Activated B cell treated with CpG ODN at 0.5 μM for 24 hours (primary cell): ENCODE data around the gene VPS54. TPM values are rescaled to one million over a fixed set of nuclear protein-coding genes. Genes with fewer than 3 reads are reported as not detected.

Source experiments
- ATAC-seq: fragments of 200-7000 bp; cut with Tn5 transposase; one replicate; pipeline ENCODE4 v1.10.0; 2021; ENCODE audit warnings: low read depth, mild to moderate bottlenecking, moderate library complexity
- CTCF ChIA-PET: fragments of 350-600 bp; sonication (Branson Sonifier 250); formaldehyde crosslinking; loops from one replicate; lab custom pipeline; 2021; ENCODE audit warnings: antibody characterized with exemption; lab: Charles Lee
- POLR2A ChIA-PET: fragments of 350-600 bp; sonication (Branson Sonifier 250); formaldehyde crosslinking; loops from one replicate; lab custom pipeline; 2021; ENCODE audit warnings: antibody characterized with exemption; lab: Charles Lee
- DNase-seq: peaks from one replicate; pipeline ENCODE4 v3.0.0; 2022
- H3K27ac Mint-ChIP-seq: one replicate; pipeline ENCODE4 v1.8.0; 2020; ENCODE audit warnings: mixed read lengths
- H3K27me3 Mint-ChIP-seq: one replicate; pipeline ENCODE4 v1.8.0; 2021; ENCODE audit warnings: mixed read lengths
- H3K36me3 Mint-ChIP-seq: one replicate; pipeline ENCODE4 v1.8.0; 2021; ENCODE audit warnings: low read depth, mixed read lengths
- H3K4me1 Mint-ChIP-seq: one replicate; pipeline ENCODE4 v1.8.0; 2021; ENCODE audit warnings: mixed read lengths
- H3K4me3 Mint-ChIP-seq: one replicate; pipeline ENCODE4 v1.8.0; 2020; ENCODE audit warnings: mild to moderate bottlenecking, mixed read lengths
- H3K9me3 Mint-ChIP-seq: one replicate; pipeline ENCODE4 v1.8.0; 2020; ENCODE audit warnings: mixed read lengths
- intact Hi-C: fragments of 100-400 bp; cut with micrococcal nuclease; formaldehyde crosslinking; loops from one replicate; pipeline ENCODE4 v1.15.1; 2024
- total RNA-seq: library from RNA; stranded (reverse); gene quantifications from 2 replicates; pipeline ENCODE4 v1.2.3, GENCODE V29; 2022
- TF ChIP-seq, protein P1 (sequence below): fragments of 200-600 bp; IDR thresholded peaks from one replicate; pipeline ENCODE4 v1.8.0; 2022; ENCODE audit warnings: antibody characterized with exemption, mild to moderate bottlenecking

Gene VPS54
- total RNA-seq, 1 donor from 2014 or later: 13.1 TPM

DNA sequence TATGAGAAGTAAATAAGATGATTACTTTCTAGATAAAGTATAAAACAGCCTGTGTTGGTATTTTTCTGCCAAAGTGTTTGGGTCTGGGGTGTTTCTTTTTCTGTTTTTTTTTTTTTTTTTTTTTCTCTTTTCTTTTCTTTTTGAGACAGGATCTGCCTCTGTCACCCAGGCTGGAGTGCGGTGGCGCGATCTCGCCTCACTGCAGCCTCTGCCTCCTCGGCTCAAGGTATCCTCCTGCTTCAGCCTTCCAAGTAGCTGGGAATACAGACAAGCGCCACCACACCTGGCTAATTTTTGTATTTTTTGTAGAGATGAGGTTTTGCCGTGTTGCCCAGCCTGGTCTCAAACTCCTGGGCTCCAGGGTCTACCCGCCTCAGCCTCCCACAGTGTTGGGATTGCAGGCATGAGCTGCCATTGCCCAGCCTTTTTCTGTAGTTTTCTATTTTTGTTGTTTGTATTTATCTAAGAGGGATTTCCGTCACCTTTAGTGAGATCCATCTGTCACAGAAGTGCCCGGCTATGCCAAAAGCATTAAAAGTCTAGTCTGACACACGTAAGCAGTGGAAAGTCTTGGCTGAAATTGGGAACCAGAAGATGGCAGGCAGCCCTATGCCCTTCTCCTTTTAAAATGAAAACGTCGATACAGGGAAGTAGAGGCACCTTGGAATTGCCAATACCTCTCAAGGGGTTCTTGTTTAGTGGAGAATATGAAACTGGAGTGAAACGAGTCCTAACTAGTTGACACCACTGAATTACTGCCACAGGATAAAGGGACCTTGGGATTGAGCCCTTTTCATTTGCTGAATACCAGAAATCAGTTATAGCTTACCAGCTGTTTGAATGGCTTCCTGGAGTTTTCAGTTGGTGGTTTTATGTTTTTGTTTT lies 163.6 kb downstream of the VPS54 start:
- Mint-ChIP-seq H3K4me3 (no peak overlapping the region), H3K36me3 (peaks cover 36% of the 10 kb centered on the region), H3K27me3 (no peaks in the 10 kb centered on the region), H3K4me1 (peaks cover 47% of the 10 kb centered on the region), H3K9me3 (no peaks in the 10 kb centered on the region), H3K27ac (peak overlapping the region; percentile 30)
- TF ChIP-seq, protein P1, sequence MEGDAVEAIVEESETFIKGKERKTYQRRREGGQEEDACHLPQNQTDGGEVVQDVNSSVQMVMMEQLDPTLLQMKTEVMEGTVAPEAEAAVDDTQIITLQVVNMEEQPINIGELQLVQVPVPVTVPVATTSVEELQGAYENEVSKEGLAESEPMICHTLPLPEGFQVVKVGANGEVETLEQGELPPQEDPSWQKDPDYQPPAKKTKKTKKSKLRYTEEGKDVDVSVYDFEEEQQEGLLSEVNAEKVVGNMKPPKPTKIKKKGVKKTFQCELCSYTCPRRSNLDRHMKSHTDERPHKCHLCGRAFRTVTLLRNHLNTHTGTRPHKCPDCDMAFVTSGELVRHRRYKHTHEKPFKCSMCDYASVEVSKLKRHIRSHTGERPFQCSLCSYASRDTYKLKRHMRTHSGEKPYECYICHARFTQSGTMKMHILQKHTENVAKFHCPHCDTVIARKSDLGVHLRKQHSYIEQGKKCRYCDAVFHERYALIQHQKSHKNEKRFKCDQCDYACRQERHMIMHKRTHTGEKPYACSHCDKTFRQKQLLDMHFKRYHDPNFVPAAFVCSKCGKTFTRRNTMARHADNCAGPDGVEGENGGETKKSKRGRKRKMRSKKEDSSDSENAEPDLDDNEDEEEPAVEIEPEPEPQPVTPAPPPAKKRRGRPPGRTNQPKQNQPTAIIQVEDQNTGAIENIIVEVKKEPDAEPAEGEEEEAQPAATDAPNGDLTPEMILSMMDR: no peak
- no peak for DNase-seq
- no peak for ATAC-seq
- POLR2A ChIA-PET: interaction anchor here (1.4 kb wide), 1 partner anchor 14 kb away, joined by 5 read pairs; the partner anchor contains the start of gene UGP2
- CTCF ChIA-PET: interaction anchor here (1.0 to 3.4 kb wide), 3 partner anchors 157 to 164 kb away, joined by 3 to 11 read pairs (median 4); no protein-coding TSS in a partner anchor
- intact Hi-C loops: no loop called here

DNA sequence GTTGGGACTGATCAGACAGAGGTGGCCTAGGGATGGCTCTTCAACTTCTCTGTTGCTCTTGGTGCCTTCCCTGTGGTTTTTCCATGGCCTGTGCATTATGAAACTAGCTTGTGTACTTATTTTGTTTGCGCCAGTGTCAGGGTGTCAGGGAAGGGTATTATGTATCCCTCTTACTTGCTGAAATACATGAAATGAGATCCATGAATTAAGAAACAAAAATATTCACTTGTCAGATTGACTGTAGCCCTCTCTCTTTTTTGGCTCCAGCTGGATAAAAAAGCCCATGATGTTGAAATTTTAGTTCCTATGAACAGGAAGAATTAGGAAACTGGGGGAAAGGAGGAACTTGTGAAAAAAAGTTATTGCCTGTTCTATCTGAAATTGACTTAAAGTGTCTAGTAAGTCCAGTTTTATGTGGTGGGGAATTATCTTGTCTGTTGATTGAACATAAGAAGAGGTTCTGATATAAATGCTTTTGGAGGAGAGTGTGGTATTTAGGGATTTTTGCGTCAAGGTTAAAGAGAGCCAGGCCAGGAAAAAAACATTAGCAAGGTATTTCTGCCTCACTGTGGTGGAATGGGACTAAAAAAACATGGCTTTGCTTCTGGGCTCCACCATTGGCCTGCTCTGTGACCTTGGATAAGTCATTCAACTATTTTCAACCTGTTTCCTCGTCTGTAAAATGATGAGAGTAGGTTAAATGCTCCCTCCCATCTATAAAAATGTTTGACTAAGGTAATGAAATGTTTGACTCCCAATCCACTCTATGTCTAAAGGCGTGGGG lies 165.5 kb downstream of the VPS54 start:
- DNase-seq: no peak
- ATAC-seq: no peak
- no peaks in the 10 kb centered on the region for H3K9me3 Mint-ChIP-seq
- H3K36me3 Mint-ChIP-seq: peaks cover 23% of the 10 kb centered on the region
- H3K27ac Mint-ChIP-seq: no peak overlapping the region
- no peak overlapping the region for H3K4me3 Mint-ChIP-seq
- H3K27me3 Mint-ChIP-seq: no peaks in the 10 kb centered on the region
- ChIA-PET CTCF (interaction anchor here (1.3 to 2.0 kb wide), 2 partner anchors 8 to 163 kb away, joined by 4 to 10 read pairs; no protein-coding TSS in a partner anchor), POLR2A (interaction anchor here (1.4 to 3.7 kb wide), 2 partner anchors 12 kb away, joined by 5 to 21 read pairs; partner anchors contain the start of gene UGP2)
- TF ChIP-seq, protein P1: no peak
- peaks cover 54% of the 10 kb centered on the region for H3K4me1 Mint-ChIP-seq
- intact Hi-C loops: no loop called here

DNA sequence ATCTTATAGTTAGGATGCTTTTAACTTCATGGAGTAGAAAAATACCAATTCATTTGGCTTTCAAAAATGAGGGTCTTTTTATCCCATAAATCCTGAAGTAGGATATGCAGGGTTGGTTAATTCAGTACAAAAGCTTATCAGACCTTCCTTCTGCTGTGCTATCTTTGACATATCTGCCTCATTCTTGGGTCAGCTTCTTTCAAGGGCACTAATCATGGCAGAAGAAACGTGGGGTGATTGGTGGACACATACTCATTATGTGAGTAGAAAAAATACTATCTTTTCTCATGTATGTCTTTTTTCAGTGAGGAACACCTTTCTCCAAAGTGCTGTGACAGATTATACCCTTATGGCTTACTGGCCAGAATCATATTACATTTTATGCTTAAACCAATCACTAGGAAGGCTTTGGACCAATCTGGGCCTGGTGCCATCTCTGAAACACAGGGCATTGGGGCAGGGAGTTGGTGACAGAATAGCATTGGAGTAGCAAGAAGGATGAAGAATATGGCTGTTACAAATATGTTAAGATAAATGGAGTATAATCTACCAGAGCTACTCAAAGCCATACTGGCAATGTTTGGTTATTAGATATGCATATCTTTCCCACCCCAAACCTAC lies 167.4 kb downstream of the VPS54 start:
- ChIA-PET CTCF (interaction anchor here (2.0 kb wide), 1 partner anchor 10 kb away, joined by 10 read pairs; no protein-coding TSS in a partner anchor), POLR2A (interaction anchor here (3.7 kb wide), 1 partner anchor 10 kb away, joined by 21 read pairs; the partner anchor contains the start of gene UGP2)
- H3K36me3 Mint-ChIP-seq: peaks cover 11% of the 10 kb centered on the region
- H3K4me3 Mint-ChIP-seq: no peak overlapping the region
- ATAC-seq (no peak), DNase-seq (no peak)
- no peak overlapping the region for H3K27ac Mint-ChIP-seq
- intact Hi-C loops: no loop called here
- no peaks in the 10 kb centered on the region for H3K27me3 Mint-ChIP-seq
- TF ChIP-seq, protein P1: no peak
- H3K9me3 Mint-ChIP-seq: no peaks in the 10 kb centered on the region
- H3K4me1 Mint-ChIP-seq: peaks cover 60% of the 10 kb centered on the region

GRCh38 chr2:63850649-63851048 lies 168.6 kb downstream of the VPS54 start:
- ChIA-PET POLR2A (interaction anchor here (3.7 kb wide), 1 partner anchor 9 kb away, joined by 21 read pairs; the partner anchor contains the start of gene UGP2), CTCF (interaction anchor here (3.1 kb wide), 1 partner anchor 11 kb away, joined by 11 read pairs; no protein-coding TSS in a partner anchor)
- H3K27me3 Mint-ChIP-seq: no peaks in the 10 kb centered on the region
- DNase-seq: no peak
- H3K4me1 Mint-ChIP-seq: peaks cover 59% of the 10 kb centered on the region
- no peak overlapping the region for H3K4me3 Mint-ChIP-seq
- no peak overlapping the region for H3K27ac Mint-ChIP-seq
- ATAC-seq: no peak
- no peaks in the 10 kb centered on the region for H3K9me3 Mint-ChIP-seq
- peaks cover 4% of the 10 kb centered on the region for H3K36me3 Mint-ChIP-seq
- intact Hi-C loops: no loop called here
- TF ChIP-seq, protein P1: no peak
